ENCODE data around the gene IRF2BP2.

GRCh38 chr1:234568345-234568744 is 41.6 kb downstream of the IRF2BP2 start:
- TF ChIP-seq CTCF (IDR thresholded peaks at IDR 0.05) (no peak), ZFX (IDR thresholded peaks at IDR 0.05; ENCODE audit: borderline replicate concordance) (no peak)
